NOMO-1 treated with DMSO at 0.1 percent for 48 hours (cell line): ENCODE measurements around the gene ITGAV.
"Not testable (repeated sequence)": the region's sequence is repeated elsewhere in the genome, so short reads cannot be mapped to it uniquely, and the experiment has no call there.

Source experiments
- DNase-seq: peaks from one replicate; lab custom pipeline; 2025; ENCODE audit not compliant: unreplicated experiment; lab: John Stamatoyannopoulos, UW

ITGAV gene

DNA sequence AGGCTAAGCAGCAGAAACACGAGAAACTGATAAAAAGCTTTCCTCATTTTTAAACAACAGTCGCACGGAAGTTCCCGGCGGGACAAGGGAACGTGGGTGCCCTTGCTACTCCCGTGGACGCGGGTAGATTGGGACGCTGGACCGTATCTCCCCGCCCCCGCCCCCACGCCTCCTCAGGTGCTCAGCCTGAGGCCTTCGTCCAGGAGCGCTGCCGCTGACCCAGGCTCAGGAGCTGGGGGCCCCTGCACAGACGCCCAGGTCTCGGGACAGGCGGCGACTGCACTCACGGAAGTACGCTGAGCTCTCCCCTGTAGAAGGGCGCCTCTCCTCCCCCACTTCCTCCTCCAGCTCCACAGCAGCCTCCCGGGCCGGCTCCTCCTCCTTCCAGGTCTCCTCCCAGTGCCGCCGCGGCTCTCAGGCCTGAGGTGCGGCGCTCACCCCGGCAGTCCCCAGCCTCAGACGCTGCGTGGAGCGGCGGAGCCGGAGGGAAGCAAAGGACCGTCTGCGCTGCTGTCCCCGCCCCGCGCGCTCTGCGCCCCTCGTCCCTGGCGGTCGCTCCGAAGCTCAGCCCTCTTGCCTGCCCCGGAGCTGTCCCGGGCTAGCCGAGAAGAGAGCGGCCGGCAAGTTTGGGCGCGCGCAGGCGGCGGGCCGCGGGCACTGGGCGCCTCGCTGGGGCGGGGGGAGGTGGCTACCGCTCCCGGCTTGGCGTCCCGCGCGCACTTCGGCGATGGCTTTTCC is at the start of gene ITGAV:
ITGAV (plus strand) TSS at position 445 of the 738 bp plus-strand sequence; CDS start at position 728, 283 bp downstream.
- DNase-seq, result peak; percentile 92

GRCh38 chr2:186540941-186541340 is 48.9 kb upstream of the ITGAV start:
- DNase-seq, result no peak

DNA sequence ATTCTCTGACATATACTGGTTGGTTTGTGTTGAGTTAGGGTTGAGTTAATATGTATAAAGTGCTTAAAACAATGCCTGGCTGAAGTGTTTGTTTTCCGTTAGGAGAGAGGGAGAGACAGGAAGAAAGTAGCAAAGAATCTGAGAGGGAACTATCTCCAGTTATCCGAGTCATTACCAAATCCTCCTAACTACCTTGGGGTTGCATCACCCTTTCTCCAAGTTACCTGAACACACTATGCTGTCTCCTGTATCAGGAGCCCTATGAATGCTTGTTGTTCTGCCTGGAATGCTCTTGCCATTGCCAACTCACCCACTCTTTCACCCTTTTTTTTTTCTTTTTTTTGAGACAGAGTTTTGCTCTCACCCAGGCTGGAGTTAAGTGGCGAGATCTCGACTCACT is 47.9 kb upstream of the ITGAV start:
- no peak for DNase-seq

- DNase-seq, result no peak
Measured at GRCh38 chr2:186543561-186544131, 46.2 kb upstream of the ITGAV start.

- no peak for DNase-seq
Measured at GRCh38 chr2:186544255-186544675, 45.6 kb upstream of the ITGAV start.

GRCh38 chr2:186546846-186547245 is 43.0 kb upstream of the ITGAV start:
- DNase-seq, result no peak

- DNase-seq, result no peak
Measured at GRCh38 chr2:186551323-186552050, 38.4 kb upstream of the ITGAV start.

DNA sequence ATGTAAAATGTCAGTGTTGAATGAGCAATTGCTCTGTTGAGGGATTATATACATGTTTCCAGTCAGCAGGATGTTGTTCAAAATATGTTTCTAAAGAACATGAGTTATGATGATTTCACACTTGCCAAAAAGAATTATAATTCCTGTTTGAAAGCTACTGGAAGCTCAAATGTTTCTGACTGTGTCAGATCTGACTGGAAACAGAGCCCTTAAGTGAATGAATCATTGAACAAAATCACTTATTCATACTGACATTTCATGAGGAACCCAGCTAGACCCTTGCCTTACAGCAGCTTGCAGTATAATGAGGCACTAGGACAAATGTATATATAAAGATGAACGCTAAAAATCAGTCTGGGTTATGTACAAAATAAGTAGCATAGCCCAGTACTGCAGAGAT is 35.4 kb upstream of the ITGAV start:
- DNase-seq, result no peak

GRCh38 chr2:186554850-186555671 is 34.8 kb upstream of the ITGAV start:
- DNase-seq, result no peak

DNA sequence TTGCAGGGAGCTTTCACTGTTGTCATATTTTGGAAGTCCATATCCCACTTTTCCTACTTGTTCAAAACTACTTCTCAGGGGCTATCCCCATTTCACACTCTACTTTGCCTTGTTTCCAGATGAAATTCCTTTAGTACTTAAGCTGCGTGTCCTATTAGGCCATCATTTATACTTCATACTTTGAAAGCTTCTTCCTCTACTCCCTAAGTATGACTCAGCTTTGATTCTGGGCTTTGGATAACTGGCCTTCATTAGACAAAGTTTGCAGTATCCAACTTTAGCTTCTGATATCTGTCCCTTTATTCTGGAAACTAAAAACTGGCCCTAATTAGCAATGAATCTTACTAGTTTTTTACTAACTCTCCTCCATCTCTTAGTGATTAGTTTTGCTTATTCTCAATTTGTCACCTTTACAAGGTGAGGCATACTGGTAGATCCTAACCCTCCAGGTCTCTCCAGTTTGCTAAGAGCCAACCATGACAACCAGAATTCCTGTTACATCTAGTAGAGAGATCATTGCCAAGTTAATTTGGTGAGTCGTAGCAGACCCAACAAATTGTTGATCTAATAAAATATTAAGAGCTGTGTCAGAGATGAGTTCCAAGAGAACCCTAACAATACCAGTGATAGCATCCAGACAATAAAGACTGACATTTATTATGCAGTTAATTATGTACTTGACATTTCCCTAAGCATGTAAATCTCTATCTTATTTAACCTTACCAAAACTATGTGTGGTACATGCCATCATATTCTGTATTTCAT is 31.2 kb upstream of the ITGAV start:
- DNase-seq, result no peak

DNA sequence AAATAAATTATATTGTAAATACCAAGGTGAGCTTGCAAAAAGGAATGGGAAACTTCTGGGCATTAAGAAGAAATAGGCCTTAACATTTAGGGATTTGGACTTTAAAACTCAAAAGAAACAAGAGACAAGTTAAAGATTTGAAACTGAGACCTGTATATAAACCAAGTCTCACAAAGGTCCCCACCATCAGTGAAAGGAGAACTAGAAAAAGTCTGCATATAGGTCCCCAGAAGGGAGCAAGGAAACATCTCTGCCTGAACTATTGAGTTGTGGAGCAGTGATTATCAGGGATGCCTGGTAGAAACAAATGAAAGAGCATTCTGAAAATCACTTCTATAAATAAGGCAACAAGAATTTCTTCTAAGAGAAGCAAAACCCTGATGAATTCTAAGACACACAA is 30.5 kb upstream of the ITGAV start:
- DNase-seq, result no peak

- no peak for DNase-seq
Measured at GRCh38 chr2:186559848-186560247, 30.0 kb upstream of the ITGAV start.

GRCh38 chr2:186560254-186560653 is 29.6 kb upstream of the ITGAV start:
- DNase-seq, result no peak

DNA sequence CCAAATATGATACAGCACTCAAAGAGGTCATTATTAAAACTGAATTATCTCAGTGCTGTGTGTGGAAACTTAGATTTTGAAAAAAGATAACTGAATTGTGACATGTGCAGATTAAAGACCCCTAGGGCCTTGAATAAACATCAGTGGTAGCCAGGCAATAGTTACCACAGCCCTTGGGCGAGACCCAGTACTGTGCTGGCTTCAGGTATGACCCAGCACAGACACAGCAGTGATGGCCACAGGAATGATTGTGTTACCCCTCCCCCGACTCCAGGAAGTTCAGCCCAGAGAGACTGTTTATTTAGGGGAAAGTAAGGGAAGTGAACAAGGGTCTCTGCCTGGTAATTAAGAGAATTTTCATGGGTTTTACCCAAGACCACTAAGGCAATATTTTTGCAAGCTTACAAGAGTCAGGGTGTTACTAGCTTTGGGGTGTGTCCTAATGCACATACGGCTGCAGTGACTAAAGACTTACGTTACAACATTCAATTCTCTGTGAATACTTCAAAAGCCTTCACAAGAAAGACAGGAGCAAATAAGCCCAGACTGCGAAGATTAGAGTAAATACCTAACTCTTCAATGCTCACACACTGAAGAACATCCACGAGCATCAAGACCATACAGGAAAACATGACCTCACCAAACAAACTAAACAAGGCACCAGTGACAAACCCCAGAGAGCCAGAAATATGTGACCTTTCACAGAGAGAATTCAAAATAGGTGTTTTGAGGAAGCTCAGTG is 28.2 kb upstream of the ITGAV start:
- no peak for DNase-seq

- no peak for DNase-seq
Measured at GRCh38 chr2:186562209-186562578, 27.7 kb upstream of the ITGAV start.

- not testable (repeated sequence) for DNase-seq
Measured at GRCh38 chr2:186568600-186568999, 21.3 kb upstream of the ITGAV start.

DNA sequence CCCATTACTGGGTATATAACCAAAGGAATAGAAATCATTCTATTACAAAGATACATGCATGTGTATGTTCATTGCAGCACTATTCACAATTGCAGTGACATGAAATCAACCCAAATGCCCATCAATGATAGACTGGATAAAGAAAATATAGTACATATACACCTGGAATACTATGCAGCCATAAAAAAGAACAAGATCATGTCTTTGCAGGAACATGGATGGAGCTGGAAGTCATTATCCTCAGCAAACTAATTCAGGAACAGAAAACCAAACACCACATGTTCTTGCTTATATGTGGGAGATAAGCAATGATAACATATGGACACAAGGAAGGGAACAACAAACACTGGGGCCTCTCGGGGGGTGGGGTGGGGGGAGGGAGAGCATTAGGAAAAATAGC is 20.7 kb upstream of the ITGAV start:
- DNase-seq, result not testable (repeated sequence)

DNA sequence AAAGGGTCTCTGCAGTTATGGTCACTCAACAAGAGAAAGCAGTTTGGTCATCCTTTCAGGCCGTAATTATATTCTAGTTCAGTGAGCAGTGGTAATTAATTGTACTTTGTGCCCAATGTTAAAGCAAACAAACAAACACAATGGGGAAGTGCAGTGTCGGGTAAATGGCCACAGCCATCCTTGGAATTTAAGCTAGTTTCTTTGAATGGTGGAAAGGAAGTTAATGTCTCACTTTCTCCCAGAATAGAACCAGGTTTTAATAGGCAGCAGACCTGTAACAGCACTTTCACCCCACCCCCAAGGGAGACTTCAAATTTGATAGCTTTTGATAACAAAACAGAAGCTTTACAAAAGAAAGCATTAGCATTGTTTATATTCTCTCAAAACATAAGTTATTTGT is 20.0 kb upstream of the ITGAV start:
- no peak for DNase-seq

DNA sequence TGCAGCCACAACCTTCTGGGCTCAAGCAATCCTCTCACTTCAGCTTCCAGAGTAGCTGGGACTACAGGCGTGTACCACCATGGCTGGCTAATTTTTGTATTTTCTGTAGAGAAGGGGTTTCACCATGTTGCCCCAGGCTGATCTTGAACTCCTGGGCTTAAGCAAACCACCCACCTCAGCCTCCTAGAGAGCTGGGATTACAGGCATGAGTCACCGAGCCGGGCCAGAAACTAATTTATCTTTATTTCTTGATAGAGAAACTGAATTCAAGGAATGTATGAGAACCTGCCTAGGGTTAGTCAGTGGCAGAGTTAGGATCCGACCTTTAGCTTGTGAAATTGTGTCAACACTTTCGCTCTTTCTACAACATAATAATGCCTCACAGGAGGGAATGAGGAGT is 19.3 kb upstream of the ITGAV start:
- DNase-seq, result no peak

DNA sequence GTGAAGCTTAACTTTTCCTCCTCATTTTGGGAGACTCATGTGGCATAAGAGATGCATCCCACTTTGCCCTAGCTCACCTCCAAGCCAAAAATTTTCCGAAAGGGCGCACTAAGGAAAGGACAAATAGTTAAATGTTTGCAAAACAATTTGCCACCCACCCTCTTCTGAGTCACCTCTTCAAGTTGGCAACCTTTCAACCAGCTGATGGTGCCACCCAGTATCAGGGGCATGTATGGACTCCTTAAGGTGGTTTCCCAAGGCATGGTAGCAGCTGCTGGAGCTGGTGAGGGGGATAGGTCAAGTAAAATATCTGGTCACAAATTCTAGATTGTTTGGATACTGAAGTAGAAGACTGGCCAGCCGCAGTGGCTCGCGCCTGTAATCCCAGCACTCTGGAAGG is 17.2 kb upstream of the ITGAV start:
- no peak for DNase-seq
